GM19043 (cell line): ENCODE data around the gene C5orf63.
"Not testable (repeated sequence)": the region's sequence is repeated elsewhere in the genome, so short reads cannot be mapped to it uniquely, and the experiment has no call there.

Experiments
- ATAC-seq: cut with Tn5 transposase; IDR thresholded peaks from one replicate; pipeline ENCODE4 v1.9.1; 2021; ENCODE audit warnings: low read depth; ENCODE audit not compliant: unreplicated experiment

The C5orf63 gene

GRCh38 chr5:127076315-127077129, 3.2 kb upstream of the C5orf63 start:
- no peak for ATAC-seq

- ATAC-seq: no peak
Measured at GRCh38 chr5:127074466-127074865, 1.2 kb upstream of the C5orf63 start.

- ATAC-seq: no peak
Measured at GRCh38 chr5:127070243-127070642, 3.1 kb downstream of the C5orf63 start.

GRCh38 chr5:127068493-127069214, 4.6 kb downstream of the C5orf63 start:
- no peak for ATAC-seq

- ATAC-seq: no peak
Measured at GRCh38 chr5:127066721-127067120, 6.6 kb downstream of the C5orf63 start.

- ATAC-seq: no peak
Measured at GRCh38 chr5:127064253-127064840, 9.0 kb downstream of the C5orf63 start.

GRCh38 chr5:127063257-127063913, 9.9 kb downstream of the C5orf63 start:
- no peak for ATAC-seq

GRCh38 chr5:127061956-127062355, 11.3 kb downstream of the C5orf63 start:
- ATAC-seq: no peak

GRCh38 chr5:127061537-127061936, 11.8 kb downstream of the C5orf63 start:
- ATAC-seq: no peak

GRCh38 chr5:127060470-127060985, 12.8 kb downstream of the C5orf63 start:
- no peak for ATAC-seq

- ATAC-seq: no peak
Measured at GRCh38 chr5:127056896-127057295, 16.4 kb downstream of the C5orf63 start.

- ATAC-seq: no peak
Measured at GRCh38 chr5:127055880-127056653, 17.2 kb downstream of the C5orf63 start.

- ATAC-seq: not testable (repeated sequence)
Measured at GRCh38 chr5:127053551-127053950, 19.8 kb downstream of the C5orf63 start.

- ATAC-seq: no peak
Measured at GRCh38 chr5:127053049-127053448, 20.3 kb downstream of the C5orf63 start.

- no peak for ATAC-seq
Measured at GRCh38 chr5:127051591-127051990, 21.7 kb downstream of the C5orf63 start.

GRCh38 chr5:127046343-127047072, 26.8 kb downstream of the C5orf63 start:
- ATAC-seq: no peak

GRCh38 chr5:127042593-127042992, 30.7 kb downstream of the C5orf63 start:
- ATAC-seq: no peak

GRCh38 chr5:127041571-127041970, 31.7 kb downstream of the C5orf63 start:
- ATAC-seq: no peak

- ATAC-seq: no peak
Measured at GRCh38 chr5:127040796-127041520, 32.3 kb downstream of the C5orf63 start.
